NCI-H226 (cell line): ENCODE measurements around the gene GLCE.
"Not testable (repeated sequence)": the region's sequence is repeated elsewhere in the genome, so short reads cannot be mapped to it uniquely, and the experiment has no call there.

Experiments used
- DNase-seq: peaks from one replicate; pipeline ENCODE4 v3.0.0-alpha.2; 2015

Gene GLCE

DNA sequence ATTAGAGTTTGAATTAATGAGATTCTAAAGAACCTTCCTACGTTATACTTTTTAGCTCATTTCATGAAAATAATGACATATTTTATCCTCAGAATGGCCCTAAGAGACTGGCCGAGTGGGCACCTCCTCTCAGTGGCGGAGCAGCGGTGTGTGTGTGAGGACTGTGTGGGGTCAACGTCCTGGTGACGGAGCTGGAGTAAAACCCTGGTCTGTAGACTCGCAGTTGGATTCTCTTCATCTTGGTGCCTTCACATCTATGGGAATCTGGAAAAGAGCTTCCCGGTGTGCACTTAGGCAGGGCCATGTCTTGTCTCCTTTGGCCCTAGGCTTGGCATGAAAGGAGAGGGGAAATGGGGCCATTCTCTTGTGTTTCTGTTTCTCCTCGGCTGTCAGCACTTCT, 116.9 kb downstream of the GLCE start:
- no peak for DNase-seq

DNA sequence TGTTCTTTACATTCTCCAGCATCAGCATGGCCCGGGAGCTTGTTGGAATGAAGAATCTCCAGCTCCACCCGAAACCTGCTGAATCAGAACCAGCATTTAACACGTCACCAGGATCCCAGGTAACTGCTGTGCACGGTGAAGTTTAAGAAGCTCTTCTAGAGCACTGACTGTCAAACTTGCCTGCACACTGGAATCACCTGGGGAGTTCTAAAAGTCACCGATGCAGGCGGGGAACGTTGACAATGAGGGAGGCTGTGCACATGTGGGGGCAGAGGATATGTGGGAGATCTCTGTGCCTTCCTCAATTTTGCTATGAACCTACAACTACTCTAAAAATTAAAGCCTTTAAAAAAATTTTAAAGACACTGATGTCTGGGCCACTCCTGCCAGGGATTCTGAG, 119.2 kb downstream of the GLCE start:
- DNase-seq: no peak

DNA sequence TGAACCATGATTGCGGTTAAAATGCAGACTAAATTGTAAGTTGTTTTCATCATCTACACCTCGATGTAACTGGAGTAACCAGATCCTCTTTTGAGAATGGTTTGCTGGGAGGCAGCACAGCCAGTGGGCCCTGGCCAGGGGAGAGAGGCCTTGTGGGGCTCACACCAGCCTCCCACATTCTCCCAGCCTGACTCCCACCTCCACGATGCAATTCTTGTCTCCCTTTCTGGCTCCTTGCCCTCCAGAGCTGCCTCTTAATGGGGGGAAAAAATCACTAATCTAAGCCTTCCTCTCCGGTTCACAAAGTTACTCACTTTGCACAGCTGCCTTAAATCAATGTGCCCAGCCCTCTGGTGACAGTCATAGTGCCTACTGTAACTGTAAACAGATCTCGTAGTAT, 120.3 kb downstream of the GLCE start:
- peak; percentile 29 for DNase-seq

DNA sequence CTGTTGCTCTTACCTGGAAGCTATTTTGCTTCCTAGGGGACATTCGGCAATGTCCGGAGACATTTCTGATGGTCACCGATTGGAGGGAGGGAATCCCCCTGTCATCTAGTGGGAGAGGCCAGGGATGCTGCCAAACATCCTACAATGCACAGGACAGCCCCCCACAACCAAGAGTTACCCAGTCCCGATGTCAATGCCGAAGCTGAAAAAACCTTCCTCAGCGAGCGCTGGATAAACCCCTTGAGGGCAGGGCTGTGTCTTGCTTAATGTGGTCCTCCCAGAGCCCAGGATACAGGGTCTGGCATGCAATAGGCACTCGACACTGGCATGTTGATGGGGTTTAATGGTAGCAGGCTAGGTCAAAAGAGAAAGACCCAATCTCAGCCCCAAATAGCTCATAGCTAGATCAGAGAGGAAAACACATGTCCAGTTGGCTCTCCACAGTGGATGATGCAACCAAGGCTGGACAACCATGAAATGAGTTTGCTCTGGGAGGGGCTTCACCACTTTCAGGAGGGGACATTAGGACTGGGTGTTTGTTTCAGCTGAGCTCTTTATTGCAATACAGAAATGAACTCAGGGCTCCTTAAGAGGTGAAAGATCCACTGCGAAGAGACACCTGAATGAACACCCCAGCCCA, 121.8 kb downstream of the GLCE start:
- no peak for DNase-seq

DNA sequence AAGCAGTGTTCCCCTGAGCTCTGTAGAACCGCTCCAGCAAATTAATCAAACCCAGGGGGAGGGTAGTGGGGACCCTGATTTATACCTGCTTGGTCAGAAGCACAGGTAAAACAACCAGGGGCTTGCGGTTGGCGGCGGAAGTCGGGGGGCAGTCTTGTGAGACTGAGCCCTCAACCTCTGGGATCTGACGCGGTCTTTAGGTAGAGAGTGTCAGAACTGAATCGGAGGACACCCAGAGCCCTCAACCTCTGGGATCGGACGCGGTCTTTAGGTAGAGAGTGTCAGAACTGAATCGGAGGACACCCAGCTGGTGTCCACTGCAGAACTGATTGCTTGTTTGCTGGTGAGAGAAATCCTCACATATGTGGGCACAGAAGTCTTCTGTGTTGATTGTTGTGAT, 125.4 kb downstream of the GLCE start:
- no peak for DNase-seq

DNA sequence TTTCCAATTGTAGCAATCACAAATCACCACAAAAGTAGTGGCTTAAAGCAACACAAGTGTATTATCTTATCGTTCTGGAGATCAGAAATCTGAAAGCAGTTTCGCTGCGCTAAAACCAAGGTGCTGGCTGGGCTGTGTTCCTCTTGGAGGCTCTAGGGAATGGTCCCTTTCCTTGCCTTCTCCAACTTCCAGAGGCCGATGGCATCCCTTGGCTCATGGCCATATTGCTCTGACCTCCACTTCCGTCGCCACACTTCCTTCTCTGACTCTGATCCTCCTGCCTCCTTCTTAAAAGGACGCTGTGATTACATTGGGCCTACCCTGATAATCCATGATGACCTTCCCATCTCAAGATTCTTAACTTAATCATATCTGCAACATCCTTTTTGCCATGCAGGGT, 127.6 kb downstream of the GLCE start:
- DNase-seq: no peak

DNA sequence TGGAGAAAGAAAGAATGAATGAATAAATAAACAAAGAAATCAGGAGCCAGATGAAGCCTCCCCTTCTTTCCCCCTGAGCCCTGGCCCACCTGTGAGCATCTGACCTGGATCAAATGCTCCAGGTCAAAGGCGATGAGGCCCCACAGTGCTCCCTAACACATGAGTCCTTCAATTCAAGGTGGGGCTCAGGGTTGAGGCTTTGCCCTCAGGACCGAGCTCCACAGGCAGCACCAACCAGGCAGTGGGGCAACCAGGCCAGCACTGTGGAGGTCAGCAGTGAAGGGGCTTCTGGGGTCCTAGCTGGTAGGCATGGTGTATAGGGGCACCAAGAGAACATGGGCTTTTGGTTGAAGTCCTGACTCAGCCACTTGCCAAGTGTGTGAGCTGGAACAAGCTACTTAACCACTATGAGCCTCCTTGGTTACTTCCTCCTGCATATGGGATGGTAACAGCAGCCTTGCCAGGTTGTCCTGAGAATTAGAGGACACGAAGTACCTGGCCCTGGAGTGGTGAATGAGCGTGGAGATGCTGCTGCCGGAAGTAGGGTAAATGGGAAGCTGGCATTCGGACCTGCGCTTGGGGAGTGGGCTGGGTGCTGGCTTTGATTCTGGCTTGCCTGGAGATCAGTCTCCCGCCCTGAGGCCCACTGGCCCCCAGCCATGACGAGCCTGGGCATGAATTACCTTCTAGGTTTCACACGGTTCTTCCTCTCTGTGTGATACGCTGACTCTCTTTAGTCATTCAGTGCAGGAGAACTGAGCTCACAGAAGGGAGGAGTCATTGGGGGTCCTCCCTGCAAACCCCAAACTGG, 128.3 kb downstream of the GLCE start:
- no peak for DNase-seq

DNA sequence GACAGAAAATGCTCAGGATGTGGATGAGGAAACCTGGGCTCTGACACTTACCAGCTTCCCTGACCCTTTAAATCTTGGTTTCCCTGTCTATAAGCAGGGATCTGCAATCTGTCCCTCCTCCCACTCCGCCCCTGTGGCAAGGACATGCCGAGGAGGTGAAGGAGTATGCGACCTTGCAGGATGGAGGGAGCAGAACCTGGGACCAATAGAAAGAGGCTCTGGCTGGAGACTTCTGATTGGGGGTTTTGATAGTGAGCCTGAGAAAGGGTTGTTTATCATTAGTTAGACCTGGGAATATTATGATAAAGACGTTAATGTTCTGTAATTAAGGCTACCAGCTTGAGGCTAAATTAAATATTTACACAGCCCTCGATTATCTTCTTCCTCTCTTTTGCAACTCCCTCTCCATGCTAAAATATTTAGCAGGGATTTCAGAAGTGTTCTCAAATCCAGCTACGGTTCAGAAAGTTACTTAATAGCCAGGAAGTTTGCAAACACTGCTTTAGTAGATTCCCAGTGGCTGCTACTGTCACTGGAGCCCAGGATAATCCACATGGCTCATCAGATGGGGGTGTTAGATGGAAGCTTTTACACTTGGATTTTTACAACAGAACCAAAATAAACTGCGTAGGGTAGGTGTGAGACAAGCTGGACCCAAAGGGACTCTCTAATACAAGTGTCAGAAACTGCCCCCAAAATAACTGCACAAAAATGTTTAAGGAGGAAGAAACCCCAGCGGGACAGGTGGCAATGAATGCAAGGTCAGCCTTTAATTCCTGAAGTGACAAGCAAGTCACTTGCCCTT, 129.1 kb downstream of the GLCE start:
- DNase-seq: no peak

DNA sequence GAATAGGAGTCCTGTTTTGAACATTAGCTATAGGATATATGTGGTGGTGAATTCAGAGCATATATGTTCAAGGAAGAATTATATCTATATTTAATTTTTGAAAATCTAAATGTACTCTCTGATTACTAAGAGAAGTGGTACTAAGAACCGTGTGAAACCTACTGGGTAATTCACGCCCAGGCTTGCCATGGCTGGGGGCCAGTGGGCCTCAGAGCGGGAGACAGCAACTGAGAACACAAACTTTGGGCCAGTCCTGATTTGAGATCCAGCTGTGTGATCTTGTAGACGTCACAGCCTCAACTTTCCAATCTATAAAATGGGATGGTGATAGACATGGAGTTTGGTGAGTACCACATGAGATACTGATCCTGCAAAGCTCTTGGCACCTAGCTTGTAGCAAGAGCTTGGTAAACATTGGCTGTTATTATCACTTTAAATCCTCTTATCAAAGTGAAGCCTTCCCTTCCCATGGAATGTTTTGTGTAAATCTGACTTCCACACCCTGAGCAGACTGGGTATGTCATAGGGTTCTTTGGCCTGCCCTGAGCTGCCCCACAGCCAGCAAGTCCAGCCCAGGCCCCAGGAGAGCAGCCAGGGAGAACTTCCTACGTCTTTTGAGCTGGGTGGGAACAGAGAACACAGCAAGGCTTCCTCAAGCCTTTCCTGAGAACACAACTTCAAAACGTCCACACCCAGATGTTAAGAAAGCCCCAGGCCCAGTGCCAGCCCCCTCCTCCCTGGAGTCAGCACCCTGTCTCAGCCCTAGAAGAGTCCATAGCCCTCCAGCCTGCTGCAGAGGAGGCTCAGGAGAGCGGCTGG, 130.1 kb downstream of the GLCE start:
- DNase-seq: no peak

DNA sequence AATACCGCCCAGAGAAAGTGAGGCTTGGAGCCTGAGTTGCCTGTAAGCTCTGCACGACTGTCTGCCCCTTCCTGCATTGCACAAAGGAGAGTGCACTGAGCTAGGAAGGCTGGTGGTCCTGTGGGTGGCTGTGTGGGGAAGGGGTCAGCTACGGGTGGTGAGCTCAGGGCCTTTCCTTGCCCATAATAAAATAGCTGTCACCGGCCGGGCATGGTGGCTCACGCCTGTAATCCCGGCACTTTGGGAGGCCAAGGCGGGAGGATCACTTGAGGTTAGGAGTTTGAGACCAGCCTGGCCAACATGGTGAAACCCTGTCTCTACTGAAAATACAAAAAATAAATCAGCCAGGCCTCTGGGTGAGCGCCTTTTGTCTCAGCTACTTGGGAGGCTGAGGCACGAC, 131.2 kb downstream of the GLCE start:
- DNase-seq: not testable (repeated sequence)

DNA sequence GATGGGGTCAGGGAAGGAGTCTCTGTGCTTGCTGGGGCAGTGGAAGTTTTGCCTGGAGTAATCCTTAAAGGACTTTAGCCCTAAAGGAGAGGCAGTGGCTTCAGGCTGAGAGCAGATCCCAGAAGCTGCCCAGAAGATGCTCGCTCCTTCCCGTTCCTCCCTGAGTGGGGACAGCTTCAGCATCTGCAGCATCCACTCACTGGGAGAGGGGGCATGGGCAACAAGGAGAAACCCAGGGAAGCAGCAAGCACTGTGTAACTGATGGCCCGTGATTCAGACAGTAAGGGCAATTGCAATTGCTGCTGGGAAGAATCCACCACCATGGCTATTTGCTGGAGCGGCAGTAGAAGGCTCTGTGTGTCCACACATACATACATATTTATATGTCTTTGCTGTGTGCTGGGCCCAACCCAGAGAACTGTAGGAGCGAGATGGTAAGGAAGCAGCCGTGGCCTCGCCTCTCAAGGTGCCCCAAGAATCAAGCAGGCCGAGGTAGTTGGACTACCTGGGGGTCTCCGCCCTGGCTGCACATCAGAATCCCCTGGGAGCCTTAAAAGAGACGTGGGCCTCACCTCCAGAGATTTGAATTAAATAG, 132.5 kb downstream of the GLCE start:
- no peak for DNase-seq

DNA sequence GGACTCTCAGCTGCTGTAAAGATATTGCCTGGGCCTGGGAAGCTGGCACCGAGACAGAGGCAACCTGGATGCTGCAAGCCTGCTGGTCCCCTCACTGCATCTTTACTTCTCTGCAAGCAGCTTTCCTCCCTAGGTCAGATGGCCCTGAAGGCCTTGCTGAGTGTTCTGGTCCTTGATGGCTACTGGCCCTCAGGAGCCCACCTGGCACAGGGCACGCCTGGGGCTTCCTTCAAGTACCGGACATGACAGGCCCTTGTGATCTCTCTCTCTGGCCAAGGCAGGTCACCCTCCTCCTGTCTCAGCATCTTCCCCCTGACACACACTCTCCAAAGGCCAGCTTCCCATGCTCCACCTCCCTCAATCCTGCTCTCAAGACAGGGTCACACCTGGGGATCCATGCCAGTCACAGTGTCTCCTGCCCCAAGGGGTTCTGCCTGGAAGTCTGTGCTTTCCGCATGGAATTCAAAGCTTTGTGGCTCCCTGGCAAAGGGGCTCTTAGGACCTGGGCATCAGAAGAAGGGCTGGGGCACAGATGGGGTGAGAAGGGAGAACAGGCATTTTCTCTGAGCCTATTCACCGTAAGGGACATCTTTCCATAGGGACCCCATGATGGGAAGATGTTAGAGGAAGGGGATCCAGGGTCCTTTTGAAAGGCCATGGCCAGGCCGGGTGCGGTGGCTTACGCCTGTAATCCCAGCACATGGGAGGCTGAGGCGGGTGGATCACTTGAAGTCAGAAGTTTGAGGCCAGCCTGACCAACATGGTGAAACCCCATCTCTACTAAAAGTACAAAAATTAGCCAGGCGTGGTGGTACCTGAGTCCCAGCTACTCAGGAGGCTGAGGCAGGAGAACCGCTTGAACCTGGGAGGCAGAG, 133.5 kb downstream of the GLCE start:
- DNase-seq: no peak

DNA sequence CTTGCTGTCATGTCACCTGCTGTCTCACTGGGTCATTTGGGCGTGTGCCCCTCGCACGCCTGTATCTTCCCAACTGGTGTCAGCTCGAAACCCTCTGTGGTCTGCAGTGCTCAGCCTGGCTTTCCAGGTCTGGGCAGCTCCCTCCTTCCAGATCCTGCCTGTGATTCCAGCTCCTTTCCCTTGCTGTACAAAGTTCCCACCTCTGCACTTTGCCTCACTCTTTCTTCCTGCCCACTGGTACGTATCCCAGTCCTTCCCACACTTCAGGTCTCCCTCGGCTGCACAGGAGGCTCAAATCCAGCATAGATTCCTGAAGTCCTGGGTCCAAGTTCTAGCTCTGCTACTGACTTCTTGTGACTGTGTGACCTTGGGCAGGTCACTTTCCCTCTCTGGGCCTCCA, 136.2 kb downstream of the GLCE start:
- no peak for DNase-seq

DNA sequence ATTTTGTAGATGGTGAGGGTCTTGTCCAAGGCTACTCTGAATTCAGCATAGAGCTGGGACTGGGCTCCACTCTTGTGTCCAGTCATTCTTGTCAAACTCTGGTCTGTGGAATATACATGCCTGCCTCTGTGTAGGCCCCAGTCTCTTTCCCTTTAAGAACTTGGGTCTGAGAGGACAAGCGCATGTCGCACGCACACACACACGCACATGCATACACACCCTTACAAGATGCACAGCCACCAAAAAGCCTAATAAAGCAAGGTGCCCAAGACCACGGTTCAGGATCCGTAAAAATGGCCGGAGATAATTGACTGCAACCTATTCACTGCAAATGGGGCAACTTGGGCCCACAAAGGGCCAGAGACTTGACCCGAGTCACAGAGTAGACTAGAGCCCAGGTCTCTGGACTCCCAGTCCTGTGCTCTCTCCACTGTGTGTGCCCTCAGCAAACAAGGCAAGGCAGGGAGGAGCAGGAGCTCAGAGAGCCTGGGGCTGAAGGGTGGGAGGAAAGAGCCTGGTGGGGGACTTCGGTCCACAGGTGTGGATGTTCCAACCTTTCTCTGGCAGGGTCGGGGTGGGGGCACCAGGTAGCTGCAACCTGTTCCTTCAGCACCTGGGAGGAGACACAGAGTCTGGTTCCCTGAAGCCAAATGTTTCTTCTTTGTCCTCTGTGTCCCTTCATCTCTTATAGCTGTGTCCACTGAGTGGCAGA, 137.4 kb downstream of the GLCE start:
- no peak for DNase-seq

DNA sequence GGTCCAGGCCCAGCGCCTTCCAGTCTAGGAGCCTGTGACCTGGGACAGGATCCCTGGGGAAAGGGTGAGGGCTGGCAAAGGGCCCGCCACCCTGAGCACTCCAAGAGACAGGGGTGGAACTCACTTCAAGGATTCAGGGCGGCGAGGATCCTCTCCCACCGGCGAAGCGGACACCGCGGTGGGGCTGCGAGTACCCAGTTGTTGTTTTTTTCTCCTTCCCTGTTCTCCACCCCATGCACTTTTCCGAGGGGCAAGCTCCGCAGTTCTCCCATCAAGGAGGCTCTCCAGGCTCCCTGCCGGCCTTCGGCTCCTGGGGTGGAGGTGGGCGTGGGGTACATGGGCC, 137.9 kb downstream of the GLCE start:
- no peak for DNase-seq

DNA sequence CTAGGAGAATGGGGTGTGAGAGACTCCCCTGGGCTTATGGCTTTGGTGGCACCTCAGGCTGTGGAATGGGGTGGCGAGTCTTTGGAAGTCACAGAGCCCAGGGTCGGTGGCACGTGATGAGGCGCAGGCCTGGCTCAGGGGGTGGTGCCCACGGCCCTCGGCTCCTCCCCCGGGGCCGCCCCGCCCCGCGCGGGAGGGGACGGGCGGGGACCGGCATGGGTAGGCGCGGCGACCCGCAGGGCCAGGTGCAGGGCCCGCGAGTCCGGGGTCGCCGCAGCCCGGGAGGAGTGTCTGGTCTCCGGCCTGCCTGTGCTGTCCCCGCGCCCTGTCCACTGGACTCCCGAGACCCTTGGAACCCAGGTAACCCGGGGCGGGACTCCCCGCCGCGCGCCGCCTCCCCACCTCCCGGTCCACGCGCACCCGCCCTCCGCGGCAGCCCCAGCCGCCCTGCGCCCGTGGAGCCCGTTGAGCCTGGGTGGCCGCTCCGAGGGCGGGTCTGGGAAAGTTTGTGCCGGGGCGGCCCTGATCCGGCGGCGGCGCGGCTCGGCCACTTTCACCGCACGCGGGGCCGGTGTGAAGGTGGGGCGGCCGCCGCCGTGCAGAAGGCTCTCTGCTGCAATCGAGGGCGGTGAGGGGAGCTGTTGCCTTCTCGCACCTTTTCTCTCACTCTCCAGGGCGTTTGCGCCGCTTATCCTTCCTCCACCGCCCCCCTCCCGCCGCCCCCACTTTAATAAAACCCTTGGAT, 138.4 kb downstream of the GLCE start, which contains the start of gene PAQR5:
TSS of gene PAQR5 (plus strand) at position 216 of the 745 bp plus-strand sequence. CDS start 61,169 bp downstream, outside the sequence.
- peak; percentile 15 for DNase-seq

DNA sequence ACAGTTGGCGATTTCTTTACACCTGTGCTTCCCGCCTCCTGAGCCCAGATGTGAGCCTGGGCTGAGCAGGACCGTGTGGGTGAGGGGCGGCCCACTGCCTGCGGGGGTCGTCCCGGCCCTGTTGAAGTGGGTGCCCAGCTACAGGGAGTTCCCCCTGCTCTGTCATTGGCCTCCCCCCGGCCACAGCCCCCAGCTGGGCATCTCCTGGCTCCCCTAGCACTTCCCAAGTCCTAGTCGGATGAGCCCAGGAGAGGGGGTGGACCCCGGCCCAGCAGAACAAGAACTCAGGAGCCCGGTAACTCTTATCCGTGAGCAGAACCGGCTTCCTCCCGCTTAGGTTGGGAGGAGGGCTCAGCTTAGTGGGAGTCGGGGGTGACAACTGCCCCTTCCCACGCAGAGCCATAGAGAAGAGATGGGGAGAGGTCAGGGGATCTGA, 139.0 kb downstream of the GLCE start:
- no peak for DNase-seq

DNA sequence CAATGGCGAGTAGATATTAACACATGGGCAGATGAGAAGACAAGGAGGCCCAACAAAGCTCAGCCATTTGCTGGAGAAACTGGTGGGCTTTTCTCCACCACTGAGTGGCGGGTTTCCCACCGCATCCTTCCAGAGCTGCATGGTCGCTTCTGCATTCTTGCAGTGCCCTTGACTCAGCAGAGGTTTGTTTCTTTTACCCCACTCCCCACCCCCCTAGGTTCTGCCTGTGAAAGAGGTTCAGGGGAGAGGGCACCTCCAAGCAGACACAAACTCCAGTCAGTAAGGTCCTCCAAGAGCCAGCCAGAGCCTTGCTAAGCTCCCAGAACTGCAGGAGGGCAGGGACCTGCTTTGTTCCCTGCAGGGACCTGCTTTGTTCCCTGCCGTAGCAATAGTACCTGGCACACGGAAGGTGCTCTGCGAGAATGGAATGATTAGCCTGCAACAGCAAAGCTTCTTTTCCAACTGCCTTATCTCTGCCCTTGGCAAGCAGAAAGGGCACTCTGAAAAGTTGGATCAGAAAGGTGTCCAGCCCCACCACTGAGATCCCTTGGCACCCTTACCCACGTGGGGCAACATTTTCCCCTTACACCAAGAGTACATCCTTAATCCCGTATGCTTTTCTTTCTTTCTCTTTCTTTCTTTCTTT, 139.6 kb downstream of the GLCE start:
- no peak for DNase-seq

DNA sequence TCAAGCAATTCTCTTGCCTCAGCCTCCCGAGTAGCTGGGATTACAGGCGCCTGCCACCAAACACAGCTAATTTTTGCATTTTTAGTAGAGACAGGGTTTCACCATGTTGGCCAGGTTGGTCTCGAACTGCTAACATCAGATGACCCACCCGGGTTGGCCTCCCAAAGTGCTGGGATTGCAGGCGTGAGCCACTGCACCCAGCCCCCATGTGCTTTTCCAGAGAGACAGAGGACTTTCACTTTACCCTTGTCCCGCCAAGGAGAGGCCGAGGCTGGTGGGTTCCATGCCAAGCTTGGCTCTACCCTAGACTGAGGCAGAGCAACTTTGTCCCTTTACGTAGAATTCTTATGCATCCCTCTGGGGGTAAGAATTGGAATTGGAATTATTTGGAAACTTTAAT, 140.7 kb downstream of the GLCE start:
- DNase-seq: not testable (repeated sequence)
